HG02981 (cell line): ENCODE measurements around the gene CREB3L1.
"Not testable (repeated sequence)": the region's sequence is repeated elsewhere in the genome, so short reads cannot be mapped to it uniquely, and the experiment has no call there.

Source experiments
- ATAC-seq: cut with Tn5 transposase; IDR thresholded peaks from one replicate; pipeline ENCODE4 v1.9.1; 2021; ENCODE audit warnings: mild to moderate bottlenecking, moderate library complexity; ENCODE audit not compliant: unreplicated experiment

Gene CREB3L1

GRCh38 chr11:46248289-46249102, 29.0 kb upstream of the CREB3L1 start:
- no peak for ATAC-seq

- ATAC-seq, result no peak
Observed at GRCh38 chr11:46249103-46249937, 28.1 kb upstream of the CREB3L1 start.

GRCh38 chr11:46249938-46250744, 27.3 kb upstream of the CREB3L1 start:
- no peak for ATAC-seq

- no peak for ATAC-seq
Observed at GRCh38 chr11:46250745-46251052, 26.8 kb upstream of the CREB3L1 start.

GRCh38 chr11:46251954-46252353, 25.5 kb upstream of the CREB3L1 start:
- ATAC-seq, result no peak

GRCh38 chr11:46252373-46252914, 25.0 kb upstream of the CREB3L1 start:
- no peak for ATAC-seq

GRCh38 chr11:46253258-46254132, 24.0 kb upstream of the CREB3L1 start:
- no peak for ATAC-seq

DNA sequence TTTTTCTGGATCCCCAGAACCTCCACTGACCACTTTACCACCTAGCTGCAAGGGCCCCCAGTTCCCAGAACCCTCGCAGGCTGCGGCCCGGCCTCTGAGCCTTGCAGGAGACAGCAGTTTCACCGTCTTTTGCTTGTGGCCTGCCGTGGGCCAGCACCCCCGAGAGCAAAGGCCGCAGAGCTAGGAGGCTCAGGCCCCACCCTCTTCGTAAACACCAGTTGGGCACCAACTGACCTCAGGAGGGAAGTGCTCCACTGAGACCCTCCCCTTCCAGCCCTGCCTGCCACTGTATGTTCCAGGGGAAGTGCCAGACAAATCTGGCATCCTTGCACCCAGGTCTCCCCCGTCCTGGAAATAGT, 23.4 kb upstream of the CREB3L1 start:
- no peak for ATAC-seq

DNA sequence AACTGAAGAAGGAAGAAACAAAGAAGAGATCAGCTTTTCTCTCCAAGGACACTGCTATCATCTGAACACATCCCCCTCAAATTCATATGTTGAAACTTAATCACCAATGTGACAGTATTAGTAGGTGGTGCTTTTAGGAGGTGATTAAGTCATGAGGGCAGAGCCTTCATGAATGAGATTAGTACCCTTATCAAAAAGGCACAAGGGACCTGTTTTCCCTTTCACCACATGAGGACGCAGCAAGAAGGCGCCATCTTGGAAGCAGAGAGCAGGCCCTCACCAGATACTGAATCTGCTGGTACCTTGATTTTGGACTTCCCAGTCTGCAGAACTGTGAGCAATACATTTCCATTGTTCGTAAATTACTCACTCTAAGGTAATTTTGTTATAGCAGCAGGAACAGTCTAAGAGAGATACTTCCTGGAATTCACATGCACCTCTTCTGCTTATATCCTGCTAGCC, 20.9 kb upstream of the CREB3L1 start:
- ATAC-seq, result no peak

- not testable (repeated sequence) for ATAC-seq
Observed at GRCh38 chr11:46259347-46259746, 18.1 kb upstream of the CREB3L1 start.

GRCh38 chr11:46259971-46260560, 17.4 kb upstream of the CREB3L1 start:
- ATAC-seq, result no peak

DNA sequence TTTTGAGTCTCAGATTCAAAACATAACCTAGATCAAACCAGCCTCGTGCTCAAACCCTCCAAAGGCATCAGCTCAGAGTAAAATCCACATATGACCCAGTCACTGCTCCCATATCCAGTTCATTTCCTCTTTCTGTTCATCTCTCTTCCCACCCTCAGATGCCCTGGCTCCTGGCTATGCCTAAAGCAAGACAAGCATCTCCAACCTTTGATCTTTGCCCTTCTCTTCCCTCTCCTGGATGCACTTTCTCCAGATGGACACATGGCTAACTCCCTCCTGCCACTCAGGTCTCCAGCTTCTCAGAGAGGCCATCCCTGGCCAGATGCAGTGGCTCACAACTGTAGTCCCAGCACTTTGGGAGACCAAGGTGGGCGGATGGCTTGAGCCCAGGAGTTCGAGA, 14.3 kb upstream of the CREB3L1 start:
- no peak for ATAC-seq

- no peak for ATAC-seq
Observed at GRCh38 chr11:46264030-46264429, 13.4 kb upstream of the CREB3L1 start.

DNA sequence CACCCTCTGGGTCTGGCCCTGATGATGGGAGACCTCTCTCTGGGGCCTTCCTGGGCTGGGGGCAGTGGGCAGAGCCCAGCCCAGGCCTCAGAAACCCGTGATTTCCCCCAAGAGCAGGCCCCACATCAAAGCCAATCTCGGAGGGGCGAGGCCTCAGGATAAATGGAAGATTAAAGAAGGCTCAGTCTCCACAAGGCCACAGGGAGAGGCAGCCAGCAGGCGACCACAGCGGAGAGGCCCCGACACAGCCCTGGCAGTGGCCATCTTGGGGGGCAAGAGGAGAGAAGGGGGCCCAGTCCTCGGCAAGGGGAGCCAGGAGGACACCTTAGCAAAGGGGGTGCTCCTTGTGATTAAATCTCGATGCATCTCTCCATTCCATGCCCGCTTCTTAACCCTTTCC, 12.5 kb upstream of the CREB3L1 start:
- no peak for ATAC-seq

DNA sequence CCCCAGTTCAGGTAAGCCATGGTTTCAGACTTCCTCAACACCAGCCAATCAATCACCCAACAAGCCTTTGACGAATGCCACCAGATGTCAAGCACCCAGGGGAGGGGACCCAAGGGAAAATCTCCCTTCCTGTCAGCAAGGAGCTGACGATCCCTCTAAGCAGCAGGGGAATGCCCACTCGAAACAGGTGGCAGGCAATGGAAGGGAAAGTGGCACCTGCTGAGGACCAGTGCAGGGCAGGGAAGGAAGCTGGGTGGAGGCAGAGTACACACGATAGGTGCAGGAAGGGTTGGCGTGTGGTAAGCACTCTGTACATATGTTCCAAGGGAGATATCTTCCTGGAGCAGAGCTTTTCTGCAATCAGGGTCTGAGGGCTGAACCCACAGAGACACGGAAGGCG, 11.7 kb upstream of the CREB3L1 start:
- no peak for ATAC-seq

DNA sequence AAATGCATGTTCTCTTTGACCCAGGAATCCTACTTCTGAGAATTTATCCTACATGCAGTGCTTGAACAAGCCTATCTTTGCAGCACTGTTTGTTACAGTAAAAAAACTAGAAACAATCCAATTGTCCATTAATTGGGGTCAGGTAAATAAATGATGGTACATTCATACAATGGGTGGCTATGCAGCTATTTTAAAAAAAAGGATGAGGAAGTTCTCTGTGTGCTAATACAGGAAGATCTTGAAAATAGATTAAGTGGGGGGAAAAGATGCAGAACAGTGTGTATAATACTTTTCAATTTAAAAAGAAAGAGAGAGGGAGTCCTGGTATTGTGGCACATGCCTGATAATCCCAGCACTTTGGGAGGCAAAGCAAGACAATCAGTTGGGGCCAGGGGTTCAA, 9.5 kb upstream of the CREB3L1 start:
- ATAC-seq, result no peak

DNA sequence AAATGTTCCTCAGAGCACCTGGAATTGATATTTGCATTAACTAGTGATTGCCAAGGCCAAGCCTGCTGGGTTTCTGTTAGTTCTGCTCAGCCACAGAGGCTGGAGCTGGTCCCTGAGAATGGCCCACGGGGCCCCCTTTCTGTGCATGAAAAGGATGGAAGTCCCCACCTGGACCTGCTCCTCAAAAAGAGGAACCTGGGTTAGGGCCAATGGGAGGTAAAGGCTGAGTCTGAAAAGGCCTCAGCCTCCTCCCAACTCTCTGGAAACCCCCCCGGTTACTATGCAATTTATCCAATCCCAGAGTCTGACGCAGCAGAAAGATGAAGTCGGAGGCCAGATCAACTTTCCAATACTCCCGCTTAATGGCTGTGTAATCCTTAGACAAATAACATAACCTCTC, 6.8 kb upstream of the CREB3L1 start:
- no peak for ATAC-seq

DNA sequence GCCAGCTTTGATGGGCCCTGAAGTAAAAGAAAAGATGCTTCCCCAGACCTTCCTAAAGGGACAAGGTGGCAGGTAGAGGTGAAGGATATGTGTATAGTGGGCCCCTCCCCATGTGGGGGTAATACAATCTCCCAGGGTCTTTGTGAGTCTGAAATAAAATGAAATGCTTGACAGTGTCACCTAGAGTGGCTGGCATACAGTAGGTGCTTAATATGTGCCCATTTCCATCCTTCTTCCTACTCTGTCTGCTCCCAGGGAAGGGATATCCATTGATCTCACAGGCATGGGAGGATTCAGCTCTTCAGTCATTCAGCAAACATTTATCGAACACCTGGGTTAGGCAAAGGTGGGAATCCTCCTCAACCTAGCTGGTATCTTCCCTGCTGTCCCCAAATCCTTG, 6.1 kb upstream of the CREB3L1 start:
- ATAC-seq, result no peak

GRCh38 chr11:46271875-46272815, 5.3 kb upstream of the CREB3L1 start:
- ATAC-seq, result no peak
